GM12878 (cell line): Measurements from ENCODE around the gene TBC1D5. TPM values are rescaled to one million over a fixed set of nuclear protein-coding genes. Genes with fewer than 3 reads are reported as not detected.

Source experiments
- ATAC-seq: fragments of 200-7000 bp; cut with Tn5 transposase; 3 replicates; pipeline ENCODE4 v1.9.1; 2020; ENCODE audit warnings: mild to moderate bottlenecking, moderate library complexity
- BruUV-seq: library from RNA; stranded (reverse); fragments of 400-500 nt; replicated peaks from 2 replicates; lab custom pipeline; 2021; lab: Mats Ljungman, UMichigan
- CTCF ChIA-PET: fragments of 300-600 bp; sonication (Branson Sonifier 250); formaldehyde crosslinking; extraction: SDS; loops from one replicate; lab custom pipeline; 2021; ENCODE audit warnings: inconsistent platforms; lab: Yijun Ruan, JAX
- POLR2A ChIA-PET: fragments of 350-600 bp; formaldehyde crosslinking; extraction: SDS; loops from one replicate; lab custom pipeline; 2021; ENCODE audit warnings: inconsistent platforms; lab: Charles Lee
- RAD21 ChIA-PET: fragments of 300-600 bp; sonication (Branson Sonifier 250); formaldehyde crosslinking; loops from one replicate; lab custom pipeline; 2023; ENCODE audit warnings: antibody characterized with exemption; ENCODE audit not compliant: unreplicated experiment; lab: Charles Lee
- SMC1A ChIA-PET: fragments of 300-600 bp; sonication (Branson Sonifier 250); formaldehyde crosslinking; loops from one replicate; lab custom pipeline; 2023; ENCODE audit not compliant: unreplicated experiment, uncharacterized antibody; lab: Charles Lee
- DNase-seq: peaks from one replicate; pipeline ENCODE4 v3.0.0-alpha.2; 2011; ENCODE audit warnings: low read depth, low spot score
- FAIRE-seq: peaks from 3 replicates; lab custom pipeline; 2011; peaks lifted over from hg19 to GRCh38; lab: Jason Lieb, UNC
- H2AFZ ChIP-seq: 2 replicates; pipeline ENCODE4 v1.6.0; 2011; ENCODE audit warnings: low read depth, low read length, control low read depth; ENCODE audit not compliant: control insufficient read depth
- H3K27ac ChIP-seq: 2 replicates; pipeline ENCODE4 v1.5.1; 2011; ENCODE audit warnings: control low read depth; ENCODE audit not compliant: control insufficient read depth, insufficient read depth
- H3K27me3 ChIP-seq, 2 experiments: replicated peaks in 1 of 2; 2 replicates each; pipeline versions ENCODE4 v1.6.0 to v1.6.1; 2011; ENCODE audit warnings: low read length in 1 of 2; ENCODE audit not compliant: control insufficient read depth in 2 of 2, insufficient read depth in 2 of 2
- H3K36me3 ChIP-seq, 2 experiments: 2 replicates each; pipeline ENCODE4 v1.5.1; 2011; ENCODE audit warnings: low read length in 1 of 2; ENCODE audit not compliant: control insufficient read depth in 2 of 2, insufficient read depth in 2 of 2
- H3K4me1 ChIP-seq: 2 replicates; pipeline ENCODE4 v1.6.1; 2011; ENCODE audit warnings: mild to moderate bottlenecking, low read length, moderate library complexity, mixed read lengths; ENCODE audit not compliant: control insufficient read depth, insufficient read depth
- H3K4me2 ChIP-seq: 2 replicates; pipeline ENCODE4 v1.6.0; 2011; ENCODE audit warnings: control low read depth; ENCODE audit not compliant: control insufficient read depth, insufficient read depth
- H3K4me3 ChIP-seq: fragments of 200-600 bp; sonication (generic); 2 replicates; pipeline ENCODE4 v1.5.1; 2016
- H3K79me2 ChIP-seq: 2 replicates; pipeline ENCODE4 v1.6.0; 2011; ENCODE audit warnings: low read length; ENCODE audit not compliant: control insufficient read depth, insufficient read depth
- H3K9ac ChIP-seq: 2 replicates; pipeline ENCODE4 v1.8.0; 2011; ENCODE audit warnings: low read length, control low read depth, mixed read lengths; ENCODE audit not compliant: control insufficient read depth, insufficient read depth
- H3K9me3 ChIP-seq: replicated peaks from 3 replicates; pipeline ENCODE4 v1.5.1; 2011; ENCODE audit warnings: mild to moderate bottlenecking, low read length; ENCODE audit not compliant: control insufficient read depth, insufficient read depth
- H4K20me1 ChIP-seq: 2 replicates; pipeline ENCODE4 v1.6.0; 2011; ENCODE audit not compliant: control insufficient read depth, insufficient read depth
- BACH1 ChIP-seq: fragments of 450-650 bp; IDR thresholded peaks from 2 replicates; pipeline ENCODE4 v1.6.1; 2017; ENCODE audit warnings: mild to moderate bottlenecking, borderline replicate concordance
- BMI1 ChIP-seq: fragments of 450-650 bp; IDR thresholded peaks from 2 replicates; pipeline ENCODE4 v1.6.1; 2016; ENCODE audit warnings: mild to moderate bottlenecking, moderate library complexity, borderline replicate concordance
- BRCA1 ChIP-seq: IDR thresholded peaks from 2 replicates; pipeline ENCODE4 v1.6.1; 2011; ENCODE audit warnings: low read depth, low read length, improper control_type of control experiment
- CBFB ChIP-seq: IDR thresholded peaks from 2 replicates; pipeline ENCODE4 v1.6.1; 2016; ENCODE audit warnings: antibody characterized with exemption, low read depth
- CHD1 ChIP-seq: IDR thresholded peaks from 2 replicates; pipeline ENCODE4 v1.6.1; 2012; ENCODE audit warnings: low read depth, low read length, improper control_type of control experiment
- HCFC1 ChIP-seq: fragments of 150-350 bp; IDR thresholded peaks from 2 replicates; pipeline ENCODE4 v1.6.1; 2014; ENCODE audit warnings: low read length
- RAD21 ChIP-seq: IDR thresholded peaks from 2 replicates; pipeline ENCODE4 v1.6.1; 2011; ENCODE audit warnings: mild to moderate bottlenecking, low read depth, low read length, moderate library complexity; ENCODE audit not compliant: insufficient read depth
- SIX5 ChIP-seq: IDR thresholded peaks from 2 replicates; pipeline ENCODE4 v1.6.1; 2011; ENCODE audit warnings: mild to moderate bottlenecking, low read depth, low read length, moderate library complexity; ENCODE audit not compliant: severe bottlenecking
- WGBS: methylation state at CpG from one replicate; pipeline ENCODE4 v1.1.6; 2016; ENCODE audit warnings: low lambda C conversion rate; ENCODE audit not compliant: insufficient replicate concordance, insufficient coverage; ENCODE audit errors: missing lambda C conversion rate; 5-methylcytosine and 5-hydroxymethylcytosine counted together
- in situ Hi-C: fragments of 300-500 bp; cut with MboI; formaldehyde crosslinking; loops from 9 replicates; pipeline ENCODE4 v1.14.3; 2018; ENCODE audit warnings: mixed read lengths
- intact Hi-C: fragments of 100-400 bp; cut with micrococcal nuclease; formaldehyde crosslinking; loops from one replicate; pipeline ENCODE4 v1.14.2; 2022; ENCODE audit not compliant: unreplicated experiment
- polyA plus RNA-seq, 11 experiments: library from polyadenylated mRNA; depleted of rRNA in 4 of 11; unstranded in 6 of 11; stranded (reverse) in 5 of 11; fragments of >200 nt; fragmentation: Nextera tagmentation in 4 of 11; fragmentation: Illumina TruSeq in 1 of 11; extraction: Ambion mirVana in 4 of 11; extraction: Trizol in 1 of 11; gene quantifications; 1 replicate in 1 of 11; 2 replicates in 10 of 11; pipeline versions ENCODE4 v1.2.1 to v1.2.3, GENCODE V29; 2011 to 2016; ENCODE audit warnings: inconsistent platforms in 2 of 11, missing spikeins in 2 of 11, low read depth in 1 of 11
- total RNA-seq, 4 experiments: library from RNA; depleted of rRNA in 3 of 4; stranded (reverse); fragments of >200 nt in 3 of 4; fragmentation: Illumina TruSeq in 1 of 4; extraction: Trizol in 1 of 4; gene quantifications; 2 replicates each; pipeline versions ENCODE4 v1.2.1 to v1.2.3, GENCODE V29; 2013 to 2021
- TF ChIP-seq, protein P1 (sequence below): fragments of 450-650 bp; IDR thresholded peaks from 2 replicates; pipeline ENCODE4 v1.6.1; 2017; ENCODE audit warnings: low read depth, mild to moderate bottlenecking, moderate library complexity

TBC1D5 gene
- total and polyA plus RNA-seq, 10 of the 15 experiments (the other 5 are each of a cell fraction or from before 2014, with no cell fraction given) = 5.5 to 61.0 (median 43.8) TPM

DNA sequence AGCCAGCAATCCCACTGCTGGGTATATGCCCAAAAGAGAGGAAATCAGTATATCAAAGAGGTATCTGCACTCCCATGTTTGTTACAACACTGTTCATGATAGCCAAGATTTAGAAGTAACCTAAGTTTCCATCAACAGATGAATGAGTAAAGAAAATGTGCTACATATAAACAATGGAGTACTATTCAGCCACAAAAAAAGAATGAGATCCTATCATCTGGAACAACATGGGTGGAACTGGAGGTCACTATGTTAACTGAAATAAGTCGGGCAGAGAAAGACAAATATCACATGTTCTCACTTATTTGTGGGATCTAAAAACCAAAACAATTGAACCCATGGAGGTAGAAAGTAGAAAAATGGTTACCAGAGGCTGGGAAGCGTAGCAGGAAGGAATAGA is 108.2 kb downstream of the TBC1D5 start:
- ChIA-PET CTCF (interaction anchor here (1.4 kb wide), 1 partner anchor 11 kb away, joined by 7 read pairs; no protein-coding TSS in a partner anchor), SMC1A (no interaction called here), POLR2A (no interaction called here), RAD21 (no interaction called here)
- H3K4me3 ChIP-seq = no peak overlapping the region
- ATAC-seq = no peak
- no peak for FAIRE-seq
- no peaks in the 10 kb centered on the region; the same call in 2 of the 3 replicates for H3K9me3 ChIP-seq
- H3K4me2 ChIP-seq = no peak overlapping the region
- no peaks in the 10 kb centered on the region for H4K20me1 ChIP-seq
- in situ Hi-C loops (no loop called here), intact Hi-C loops (no loop called here)
- H3K4me1 ChIP-seq = no peaks in the 10 kb centered on the region
- no peak for TF ChIP-seq BACH1
- no peak for TF ChIP-seq CHD1
- TF ChIP-seq CBFB = no peak
- no peak for TF ChIP-seq BRCA1
- TF ChIP-seq RAD21 = no peak
- TF ChIP-seq, protein P1, sequence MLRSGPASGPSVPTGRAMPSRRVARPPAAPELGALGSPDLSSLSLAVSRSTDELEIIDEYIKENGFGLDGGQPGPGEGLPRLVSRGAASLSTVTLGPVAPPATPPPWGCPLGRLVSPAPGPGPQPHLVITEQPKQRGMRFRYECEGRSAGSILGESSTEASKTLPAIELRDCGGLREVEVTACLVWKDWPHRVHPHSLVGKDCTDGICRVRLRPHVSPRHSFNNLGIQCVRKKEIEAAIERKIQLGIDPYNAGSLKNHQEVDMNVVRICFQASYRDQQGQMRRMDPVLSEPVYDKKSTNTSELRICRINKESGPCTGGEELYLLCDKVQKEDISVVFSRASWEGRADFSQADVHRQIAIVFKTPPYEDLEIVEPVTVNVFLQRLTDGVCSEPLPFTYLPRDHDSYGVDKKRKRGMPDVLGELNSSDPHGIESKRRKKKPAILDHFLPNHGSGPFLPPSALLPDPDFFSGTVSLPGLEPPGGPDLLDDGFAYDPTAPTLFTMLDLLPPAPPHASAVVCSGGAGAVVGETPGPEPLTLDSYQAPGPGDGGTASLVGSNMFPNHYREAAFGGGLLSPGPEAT = no peak
- TF ChIP-seq BMI1 = no peak
- no peak for TF ChIP-seq SIX5
- TF ChIP-seq HCFC1 = no peak
- 100% methylated on average over 2 of the region's 2 CpGs for WGBS
- no TSS peak for BruUV-seq
- no peaks in the 10 kb centered on the region for H3K36me3 ChIP-seq
- no peaks in the 10 kb centered on the region; the same call in 1 of the 2 replicates for H3K79me2 ChIP-seq
- H3K27me3 ChIP-seq = no peaks in the 10 kb centered on the region
- no peak for DNase-seq
- no peak overlapping the region for H3K27ac ChIP-seq
- H2AFZ ChIP-seq = no peak overlapping the region
- H3K9ac ChIP-seq = no peak overlapping the region
